Activated gamma-delta T cell treated with Interleukin-2 at 50 U/mL for 16 hours (primary cell): ENCODE data around the gene THOC2.
A peak's percentile ranks its signal among the peaks of the same experiment; 100 is the strongest.
"Not testable (repeated sequence)": the region's sequence is repeated elsewhere in the genome, so short reads cannot be mapped to it uniquely, and the experiment has no call there.

Source experiments
- DNase-seq: peaks from one replicate; pipeline ENCODE4 v3.0.0-alpha.2; 2020

THOC2 gene, protein sequence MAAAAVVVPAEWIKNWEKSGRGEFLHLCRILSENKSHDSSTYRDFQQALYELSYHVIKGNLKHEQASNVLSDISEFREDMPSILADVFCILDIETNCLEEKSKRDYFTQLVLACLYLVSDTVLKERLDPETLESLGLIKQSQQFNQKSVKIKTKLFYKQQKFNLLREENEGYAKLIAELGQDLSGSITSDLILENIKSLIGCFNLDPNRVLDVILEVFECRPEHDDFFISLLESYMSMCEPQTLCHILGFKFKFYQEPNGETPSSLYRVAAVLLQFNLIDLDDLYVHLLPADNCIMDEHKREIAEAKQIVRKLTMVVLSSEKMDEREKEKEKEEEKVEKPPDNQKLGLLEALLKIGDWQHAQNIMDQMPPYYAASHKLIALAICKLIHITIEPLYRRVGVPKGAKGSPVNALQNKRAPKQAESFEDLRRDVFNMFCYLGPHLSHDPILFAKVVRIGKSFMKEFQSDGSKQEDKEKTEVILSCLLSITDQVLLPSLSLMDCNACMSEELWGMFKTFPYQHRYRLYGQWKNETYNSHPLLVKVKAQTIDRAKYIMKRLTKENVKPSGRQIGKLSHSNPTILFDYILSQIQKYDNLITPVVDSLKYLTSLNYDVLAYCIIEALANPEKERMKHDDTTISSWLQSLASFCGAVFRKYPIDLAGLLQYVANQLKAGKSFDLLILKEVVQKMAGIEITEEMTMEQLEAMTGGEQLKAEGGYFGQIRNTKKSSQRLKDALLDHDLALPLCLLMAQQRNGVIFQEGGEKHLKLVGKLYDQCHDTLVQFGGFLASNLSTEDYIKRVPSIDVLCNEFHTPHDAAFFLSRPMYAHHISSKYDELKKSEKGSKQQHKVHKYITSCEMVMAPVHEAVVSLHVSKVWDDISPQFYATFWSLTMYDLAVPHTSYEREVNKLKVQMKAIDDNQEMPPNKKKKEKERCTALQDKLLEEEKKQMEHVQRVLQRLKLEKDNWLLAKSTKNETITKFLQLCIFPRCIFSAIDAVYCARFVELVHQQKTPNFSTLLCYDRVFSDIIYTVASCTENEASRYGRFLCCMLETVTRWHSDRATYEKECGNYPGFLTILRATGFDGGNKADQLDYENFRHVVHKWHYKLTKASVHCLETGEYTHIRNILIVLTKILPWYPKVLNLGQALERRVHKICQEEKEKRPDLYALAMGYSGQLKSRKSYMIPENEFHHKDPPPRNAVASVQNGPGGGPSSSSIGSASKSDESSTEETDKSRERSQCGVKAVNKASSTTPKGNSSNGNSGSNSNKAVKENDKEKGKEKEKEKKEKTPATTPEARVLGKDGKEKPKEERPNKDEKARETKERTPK (N-terminal part only)

DNA sequence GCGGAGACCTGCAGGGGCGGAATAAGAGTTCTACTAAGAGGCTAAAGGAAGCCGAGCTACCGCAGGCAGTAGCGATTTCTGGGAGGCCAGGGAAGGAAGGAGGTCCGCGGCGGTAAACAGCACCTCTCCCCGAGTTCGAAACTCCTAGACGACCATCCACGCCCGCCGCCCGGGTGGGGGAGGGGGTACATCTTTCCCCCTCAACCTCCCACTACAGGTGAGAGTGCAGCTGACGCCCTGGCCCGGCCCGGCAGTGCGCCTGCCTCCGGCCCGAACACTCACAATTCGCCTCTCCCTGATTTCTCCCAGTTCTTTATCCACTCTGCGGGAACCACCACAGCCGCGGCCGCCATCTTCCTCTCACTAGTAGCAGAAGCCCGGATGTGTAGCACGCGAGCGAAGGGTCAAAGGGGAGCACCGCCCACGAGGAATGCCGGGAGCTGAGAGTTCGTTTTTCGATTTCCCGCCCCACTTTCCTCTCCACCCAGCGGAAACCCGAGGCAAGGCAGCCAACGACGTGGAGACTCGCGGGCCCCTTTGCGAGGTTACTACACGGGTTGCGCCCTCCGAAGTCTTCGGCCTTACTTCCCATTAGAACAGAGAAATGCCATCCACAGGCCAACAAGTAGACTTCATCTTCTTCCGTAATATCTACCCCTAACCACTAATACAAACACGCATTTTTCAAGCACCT lies at the start of gene THOC2:
TSS of gene THOC2 (minus strand) at position 383 of the 694 bp plus-strand sequence. CDS start at position 353, 30 bp downstream.
- DNase-seq = peak; percentile 65

DNA sequence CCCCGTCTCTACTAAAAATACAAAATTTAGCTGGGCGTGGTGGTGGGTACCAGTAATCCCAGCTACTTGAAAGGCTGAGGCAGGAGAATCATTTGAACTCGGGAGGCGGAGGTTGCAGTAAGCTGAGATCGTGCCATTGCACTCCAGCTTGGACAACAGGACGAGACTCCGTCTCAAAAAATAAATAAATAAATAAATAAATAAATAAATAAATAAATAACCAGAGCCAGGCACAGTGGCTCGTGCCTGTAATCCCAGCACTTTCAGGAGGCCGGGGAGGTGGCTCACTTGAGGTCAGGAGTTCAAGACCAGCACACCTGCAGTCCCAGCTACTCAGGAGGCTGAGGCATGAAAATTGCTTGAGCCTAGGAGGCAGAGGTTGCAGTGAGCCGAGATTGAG lies 48.9 kb upstream of the THOC2 start:
- DNase-seq = not testable (repeated sequence)

DNA sequence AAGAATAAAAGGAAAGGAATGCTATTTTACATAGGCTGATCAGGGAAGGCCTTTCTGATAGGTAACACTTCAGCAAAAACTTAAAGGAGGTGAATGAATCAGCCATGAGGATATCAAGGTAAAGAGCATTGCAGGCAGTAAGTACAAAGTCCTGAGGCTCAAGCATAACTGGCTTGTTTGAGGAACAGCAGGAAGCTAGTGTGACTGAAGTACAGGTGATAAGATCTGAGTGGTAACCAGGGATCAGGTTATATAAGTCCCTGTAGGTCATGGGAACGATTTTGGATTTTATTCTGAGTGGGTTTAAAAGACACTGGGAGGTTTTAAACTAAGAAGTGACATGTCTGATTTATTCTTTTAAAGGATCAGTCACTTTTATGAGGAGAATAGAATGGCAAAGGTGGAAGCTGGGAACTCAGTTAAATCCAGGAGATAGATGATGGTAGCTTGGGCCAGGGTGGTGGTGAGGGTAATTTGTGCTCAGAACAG lies 47.1 kb upstream of the THOC2 start:
- DNase-seq = no peak

DNA sequence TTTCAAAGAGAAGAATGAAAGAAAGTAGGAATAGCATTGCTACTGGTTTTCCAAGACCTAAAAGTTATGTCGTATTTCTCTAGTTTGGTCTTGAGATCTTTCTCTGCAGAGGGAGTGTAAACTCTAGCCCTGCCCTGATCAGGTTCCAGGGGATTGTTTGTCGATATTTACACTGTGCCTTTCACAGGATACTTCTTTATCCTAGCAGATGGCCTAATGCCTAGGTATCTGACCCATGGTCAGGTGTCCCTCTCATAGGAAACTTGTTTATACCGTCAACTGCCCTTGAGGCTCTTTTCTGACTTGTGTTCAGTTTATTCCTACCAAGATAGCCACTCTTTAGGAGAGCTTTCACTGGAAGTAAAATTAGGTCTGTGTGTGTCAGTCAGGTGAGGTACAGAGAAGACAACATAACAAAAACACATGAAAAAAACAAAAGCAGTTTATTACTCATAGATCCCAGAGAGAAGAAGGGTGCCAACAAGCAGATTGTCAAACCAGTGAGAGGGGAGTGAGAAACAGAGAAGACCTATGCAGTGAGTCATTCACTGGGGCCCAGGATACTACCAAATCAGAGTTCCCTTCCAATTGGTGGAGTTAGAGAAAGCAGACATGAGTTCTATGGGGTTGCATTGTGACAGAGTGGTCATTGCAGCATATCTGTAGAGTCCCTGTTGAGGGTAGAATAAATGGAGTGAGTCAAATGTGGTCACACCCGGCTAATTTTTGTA lies 40.6 kb upstream of the THOC2 start:
- no peak for DNase-seq

DNA sequence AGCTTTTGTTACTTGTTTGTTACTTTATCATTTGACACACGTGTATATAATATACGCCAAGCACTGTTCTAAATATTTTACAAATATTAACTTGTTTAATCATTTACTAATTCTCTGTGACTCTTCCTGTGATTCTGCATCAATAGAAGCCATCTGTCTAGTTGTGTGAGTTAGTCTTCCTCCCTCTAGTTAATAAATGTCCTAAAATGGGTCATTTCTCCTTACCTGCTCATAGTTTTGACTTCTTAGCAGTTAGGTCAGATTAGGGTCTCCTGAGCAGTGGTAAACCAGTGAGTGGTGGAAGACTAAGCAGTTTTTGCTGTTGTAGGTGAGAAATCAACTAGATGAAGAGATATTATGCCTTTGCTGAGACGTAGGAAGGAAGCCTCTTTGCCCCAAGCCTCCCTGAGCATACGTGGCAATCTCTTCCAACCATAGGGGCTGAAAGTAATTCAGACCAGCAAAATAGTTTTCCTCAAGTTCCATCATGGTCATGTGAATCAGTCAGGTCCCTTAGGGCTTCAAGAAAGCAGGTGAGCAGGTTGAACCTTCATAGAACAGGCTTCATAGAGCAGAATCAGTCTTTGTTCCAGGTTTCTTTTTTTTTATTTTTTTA lies 38.7 kb upstream of the THOC2 start:
- no peak for DNase-seq

DNA sequence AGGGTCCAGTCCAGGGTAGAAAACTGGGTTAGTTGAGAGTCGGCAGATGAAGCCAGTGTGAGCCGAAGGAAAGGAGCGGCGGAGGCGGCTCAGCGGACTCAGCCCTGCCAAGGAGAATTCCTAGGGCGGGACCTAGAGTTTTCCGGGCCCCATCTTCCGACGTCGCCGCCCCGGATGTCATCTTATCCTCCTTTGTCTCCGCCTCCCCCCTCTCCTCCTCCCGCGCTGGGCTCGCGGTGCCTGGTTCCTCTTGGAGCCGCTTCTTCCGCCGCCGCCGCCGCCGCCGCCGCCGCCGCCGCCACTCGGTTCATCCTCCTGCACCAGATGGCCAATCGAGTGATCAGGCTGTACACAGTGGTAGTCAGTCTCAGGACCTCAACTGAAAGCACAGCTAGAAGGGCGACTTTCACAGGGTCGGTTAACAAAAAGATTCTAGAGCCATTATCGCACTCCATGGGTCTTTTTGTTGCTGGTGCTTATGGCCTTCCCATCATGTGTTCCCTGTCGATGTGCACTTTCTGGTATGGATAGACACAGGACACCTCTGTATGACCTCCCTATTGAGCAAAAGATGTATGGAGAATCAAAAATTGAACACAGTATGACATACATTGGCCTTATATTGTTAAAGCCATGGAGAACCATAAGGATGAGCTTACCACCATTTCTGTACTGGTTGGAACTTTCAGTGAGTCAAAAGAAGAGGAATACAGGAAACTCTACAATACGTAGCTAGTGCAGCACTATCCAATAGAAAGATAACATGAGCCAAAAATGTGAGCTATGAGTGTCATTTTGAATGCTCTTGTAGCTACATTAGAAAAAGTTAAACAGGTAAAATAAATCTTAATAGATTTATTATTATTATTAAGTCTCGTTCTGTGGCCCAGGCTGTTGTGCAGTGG lies 32.4 kb upstream of the THOC2 start:
- DNase-seq = peak; percentile 9

DNA sequence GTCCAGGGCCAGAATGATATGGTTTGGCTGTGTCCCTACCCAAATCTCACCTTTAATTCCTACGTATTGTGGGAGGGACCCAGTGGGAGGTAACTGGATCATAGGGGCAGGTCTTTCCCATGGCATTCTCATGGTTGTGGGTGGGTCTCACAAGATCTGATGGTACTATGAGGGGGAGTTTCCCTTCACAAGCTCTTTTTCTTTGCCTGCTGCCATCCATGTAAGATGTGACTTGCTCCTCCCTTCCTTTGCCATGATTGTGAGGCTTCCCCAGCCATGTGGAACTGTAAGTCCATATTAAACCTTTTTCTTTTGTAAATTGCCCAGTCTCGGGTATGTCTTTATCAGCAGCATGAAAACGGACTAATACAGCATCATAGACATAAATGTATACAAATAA lies 27.0 kb upstream of the THOC2 start:
- DNase-seq = not testable (repeated sequence)

DNA sequence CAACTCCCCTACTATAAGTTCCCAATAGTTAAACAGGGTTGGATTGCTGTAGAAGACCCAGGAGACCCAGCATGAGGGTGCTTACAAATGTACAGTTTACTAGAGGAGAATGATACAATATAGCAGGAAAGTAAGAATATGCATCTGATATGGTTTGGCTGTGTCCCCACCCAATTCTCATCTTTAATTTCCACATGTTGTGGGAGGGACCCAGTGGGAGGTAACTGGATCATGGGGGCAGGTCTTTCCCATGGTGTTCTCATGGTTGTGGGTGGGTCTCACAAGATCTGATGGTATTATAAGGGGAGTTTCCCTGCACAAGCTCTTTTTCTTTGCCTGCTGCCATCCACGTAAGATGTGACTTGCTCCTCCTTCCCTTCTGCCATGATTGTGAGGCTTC lies 24.9 kb upstream of the THOC2 start:
- DNase-seq = not testable (repeated sequence)

DNA sequence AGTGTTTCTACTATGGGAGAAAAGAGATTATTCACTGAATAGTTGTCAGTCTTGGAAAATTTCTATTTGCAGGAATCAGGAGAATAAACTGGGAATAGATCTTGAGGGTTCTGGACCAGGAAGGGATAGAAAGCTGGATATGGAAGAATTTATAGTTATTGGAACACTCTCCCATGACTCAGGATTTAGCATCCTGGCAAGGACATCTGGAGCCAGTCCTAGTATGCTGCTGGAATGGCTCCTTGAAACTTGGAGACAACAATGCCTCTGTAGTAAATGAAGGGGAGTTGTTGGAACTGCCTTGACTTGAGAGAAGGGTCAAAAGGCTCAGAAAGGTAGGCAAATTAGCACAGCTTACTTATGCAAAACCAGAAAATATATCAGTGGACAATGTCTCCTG lies 23.5 kb upstream of the THOC2 start:
- no peak for DNase-seq

DNA sequence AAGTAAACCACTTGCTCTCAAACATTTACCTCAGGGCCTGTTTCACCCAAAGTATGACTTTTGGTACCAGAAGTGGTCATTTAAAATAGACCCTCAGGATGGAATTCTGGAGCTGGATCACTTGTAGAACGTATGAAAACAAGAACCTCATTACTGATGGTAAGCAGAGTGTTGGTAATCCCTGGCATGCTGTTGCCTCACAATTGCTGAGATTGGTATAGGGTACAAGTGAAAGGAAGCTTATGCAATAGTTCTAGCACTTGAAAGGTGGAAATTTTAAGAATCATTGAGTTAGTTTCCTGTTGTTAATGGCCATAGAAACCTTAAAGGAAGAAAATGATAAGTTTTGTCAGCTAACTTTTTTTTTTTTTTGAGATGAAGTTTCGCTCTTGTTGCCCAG lies 22.3 kb upstream of the THOC2 start:
- no peak for DNase-seq

DNA sequence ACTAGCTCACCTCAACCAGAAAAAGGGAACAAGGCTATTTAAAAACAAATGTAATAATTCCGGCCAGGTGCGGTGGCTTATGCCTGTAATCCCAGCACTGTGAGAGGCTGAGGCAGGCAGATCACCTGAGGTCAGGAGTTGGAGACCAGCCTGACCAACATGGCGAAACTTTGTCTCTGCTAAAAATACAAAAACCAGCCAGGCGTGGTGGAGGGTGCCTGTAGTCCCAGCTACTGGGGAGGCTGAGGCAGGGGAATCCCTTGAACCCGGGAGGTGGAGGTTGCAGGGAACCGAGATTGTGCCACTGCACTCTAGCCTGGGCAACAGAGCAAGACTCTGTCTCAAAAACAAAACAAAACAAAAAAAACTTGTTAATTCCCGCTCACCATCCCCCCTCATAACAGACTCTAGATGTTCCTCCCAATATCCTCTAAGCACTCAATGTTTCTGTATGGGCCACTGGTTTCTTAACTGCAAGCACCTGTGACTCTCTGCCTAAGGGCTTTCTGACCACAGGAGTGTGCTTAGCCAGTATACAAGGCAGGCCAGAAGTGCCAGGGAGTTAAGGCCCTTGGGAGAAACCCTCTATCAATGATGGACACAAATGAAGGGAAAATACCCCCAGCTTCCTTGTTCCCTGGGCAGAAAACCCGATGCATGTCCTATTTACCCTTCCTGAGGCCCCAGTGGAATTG lies 21.0 kb upstream of the THOC2 start:
- no peak for DNase-seq

DNA sequence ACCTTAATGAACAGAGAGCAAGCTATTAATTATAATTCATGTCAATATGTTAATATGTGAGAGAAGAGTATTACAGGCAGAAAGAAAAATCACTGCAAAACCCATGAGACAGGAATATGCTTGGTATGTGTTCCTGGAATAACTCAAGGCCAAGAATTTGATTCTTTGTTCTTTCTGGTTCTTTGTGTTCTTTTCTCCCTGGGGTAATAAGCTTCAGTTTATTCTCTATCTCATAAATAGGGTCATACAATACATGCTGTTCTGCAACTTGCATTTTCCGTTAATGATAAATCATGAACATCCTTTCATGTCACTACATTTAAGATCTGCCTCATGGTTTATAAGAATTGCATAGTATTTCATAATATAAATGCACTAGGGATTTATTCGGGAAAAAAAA lies 16.8 kb upstream of the THOC2 start:
- DNase-seq = no peak

DNA sequence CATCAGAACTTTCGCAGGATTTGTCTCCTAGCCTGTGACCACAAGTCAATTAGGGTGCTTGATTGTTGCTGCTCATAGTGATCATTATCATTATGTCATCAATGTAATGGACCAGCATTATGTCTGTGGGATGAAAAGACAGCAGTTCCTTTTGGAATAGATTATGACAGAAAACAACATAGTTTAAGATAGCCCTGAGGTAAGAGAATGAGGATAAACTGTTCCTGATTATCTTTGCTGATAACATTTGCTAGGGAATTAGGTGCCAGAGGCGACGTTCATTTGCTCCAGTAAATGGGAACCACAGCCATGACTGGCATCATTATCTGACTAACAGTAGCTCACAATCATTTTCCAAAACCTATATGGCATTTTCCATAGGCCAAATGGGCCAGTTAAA lies 12.7 kb upstream of the THOC2 start:
- DNase-seq = no peak

DNA sequence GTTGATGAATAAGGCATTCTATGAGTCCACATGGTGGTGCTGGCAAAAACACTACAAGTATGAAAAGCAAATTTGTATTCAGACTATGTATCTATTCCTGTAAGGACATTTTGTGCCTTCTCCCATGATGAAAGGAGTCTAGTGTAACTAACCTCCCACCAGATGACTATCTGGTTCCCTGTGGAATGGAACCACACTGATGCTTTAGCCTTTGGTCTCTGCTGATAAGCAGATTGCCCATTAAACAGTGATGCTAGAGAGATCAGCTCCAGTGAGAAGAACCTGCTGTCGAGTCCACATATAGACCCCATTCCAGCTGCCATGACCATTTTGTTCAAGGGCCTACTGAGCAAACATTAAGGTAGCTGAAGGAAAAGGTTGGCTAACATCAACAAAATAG lies 10.5 kb upstream of the THOC2 start:
- no peak for DNase-seq

DNA sequence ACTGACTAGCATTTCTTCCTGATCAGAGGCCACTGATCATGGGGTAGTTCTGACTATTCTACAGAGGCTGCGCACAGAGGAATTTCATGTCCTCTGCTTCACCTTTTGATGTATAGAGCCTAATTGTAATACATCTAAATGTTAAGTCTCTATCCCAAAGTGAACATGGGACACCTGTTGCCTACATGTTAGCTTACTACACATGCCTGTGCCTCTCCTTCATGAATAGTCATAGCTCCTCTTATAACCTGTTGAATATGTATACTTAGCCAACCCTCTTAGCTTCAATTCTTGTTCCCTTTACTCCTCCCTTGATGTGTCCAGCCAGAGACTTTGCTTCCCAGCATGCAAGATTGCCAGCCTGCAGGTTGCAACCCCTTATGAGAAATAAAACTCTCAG lies 9.6 kb upstream of the THOC2 start:
- DNase-seq = no peak

DNA sequence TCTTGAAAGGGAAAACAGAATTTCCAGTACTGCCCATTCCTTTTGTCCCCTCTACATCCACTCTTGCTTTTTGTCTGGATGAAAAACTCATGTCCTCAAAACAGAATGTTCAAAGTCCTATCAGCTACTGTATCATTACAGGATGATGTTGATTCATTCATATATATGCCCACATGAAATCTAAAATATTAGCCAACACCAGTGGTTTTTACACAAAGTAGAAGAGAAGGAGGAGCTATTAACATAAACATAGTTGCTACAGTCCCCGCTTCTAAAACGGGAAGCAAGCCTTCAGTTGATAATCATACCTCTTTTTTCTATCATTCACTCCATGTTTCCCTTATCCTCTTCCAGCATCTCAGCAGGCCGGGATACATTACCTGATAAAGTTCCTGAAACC lies 7.7 kb upstream of the THOC2 start:
- DNase-seq = no peak

DNA sequence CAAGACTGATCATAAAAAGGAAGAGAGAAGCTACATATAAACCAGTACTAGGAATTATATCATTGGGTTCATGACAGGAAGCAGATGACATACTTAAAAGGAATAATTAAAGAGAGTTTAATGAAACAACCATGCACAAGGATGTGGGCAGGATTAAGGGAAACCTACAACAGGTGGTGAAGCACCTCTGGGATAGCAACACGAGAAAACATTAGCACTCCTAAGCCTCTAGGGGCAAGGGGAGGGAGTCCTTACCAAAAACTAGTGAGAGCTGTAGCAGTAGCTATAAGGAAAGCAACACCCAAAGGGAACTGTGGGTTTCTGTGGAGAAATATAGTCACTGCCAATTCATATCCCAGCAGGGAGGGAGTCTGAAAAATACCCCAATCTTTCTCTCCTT lies 7.2 kb upstream of the THOC2 start:
- DNase-seq = no peak

DNA sequence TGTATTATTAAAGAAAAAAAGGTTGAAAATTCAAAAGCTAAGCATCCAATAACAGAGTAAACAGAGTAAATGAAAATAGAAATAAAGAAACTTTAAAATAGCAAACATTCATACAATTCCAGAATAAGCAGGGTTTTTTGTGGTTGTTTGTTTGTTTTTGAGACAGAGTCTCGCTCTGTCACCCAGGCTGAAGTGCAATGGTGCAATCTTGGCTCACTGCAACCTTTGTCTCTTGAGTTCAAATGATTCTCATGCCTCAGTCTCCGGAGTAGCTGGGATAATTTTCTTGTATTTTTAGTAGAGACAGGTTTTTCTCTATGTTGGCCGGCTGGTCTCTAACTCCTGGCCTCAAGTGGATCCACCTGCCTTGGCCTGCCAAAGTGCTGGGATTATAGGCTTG lies 6.6 kb upstream of the THOC2 start:
- DNase-seq = no peak

DNA sequence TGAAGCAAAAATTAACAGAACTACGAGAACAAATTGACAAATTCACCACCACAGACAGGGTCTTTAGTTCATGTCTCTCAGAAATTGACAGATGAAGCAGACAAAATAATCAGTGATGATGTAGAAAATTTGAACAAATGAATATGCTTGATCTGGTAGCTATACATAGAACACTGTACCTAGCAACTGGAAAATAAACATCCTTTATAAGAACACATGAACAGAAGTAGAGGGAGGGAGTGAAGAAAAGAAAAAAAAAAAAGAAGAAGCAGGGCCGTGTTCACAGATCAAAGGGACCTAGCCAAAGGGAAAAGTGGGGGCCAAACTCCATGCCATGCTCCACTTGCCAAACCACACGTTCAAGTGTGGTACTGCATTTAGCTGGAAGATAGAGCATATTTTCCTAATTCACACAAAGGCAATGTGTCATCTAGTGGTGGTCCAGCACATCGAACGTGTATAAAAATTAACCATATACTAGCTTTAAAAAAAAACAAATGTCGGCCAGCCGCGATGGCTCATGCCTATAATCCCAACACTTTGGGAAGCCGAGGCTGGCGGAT lies 5.6 kb upstream of the THOC2 start:
- DNase-seq = no peak
